OCI-LY7 (cell line): Measurements from ENCODE around the gene JPH2. TPM values are rescaled to one million over a fixed set of nuclear protein-coding genes. Genes with fewer than 3 reads are reported as not detected.

Experiments used
- BruUV-seq: library from RNA; stranded (reverse); fragments of 400-500 nt; replicated peaks from 2 replicates; lab custom pipeline; 2021; lab: Mats Ljungman, UMichigan
- CTCF ChIA-PET: fragments of 300-600 bp; sonication (Branson Sonifier 250); formaldehyde crosslinking; loops from one replicate; lab custom pipeline; 2022; ENCODE audit warnings: antibody characterized with exemption; ENCODE audit not compliant: unreplicated experiment; lab: Charles Lee
- POLR2A ChIA-PET: fragments of 300-600 bp; sonication (Branson Sonifier 250); formaldehyde crosslinking; loops from one replicate; lab custom pipeline; 2022; ENCODE audit warnings: antibody characterized with exemption; lab: Charles Lee
- DNase-seq: peaks from one replicate; pipeline ENCODE4 v3.0.0-alpha.2; 2015; ENCODE audit warnings: low spot score
- H2AFZ ChIP-seq: fragments of 200-600 bp; sonication (generic), shearing (Covaris generic); 2 replicates; pipeline ENCODE4 v1.6.1; 2014; ENCODE audit warnings: mild to moderate bottlenecking, antibody characterized with exemption, low read length, moderate library complexity
- H3K27ac ChIP-seq: fragments of 200-600 bp; sonication (generic); 2 replicates; pipeline ENCODE4 v1.5.1; 2014; ENCODE audit warnings: mixed run types, low read depth, mild to moderate bottlenecking, moderate library complexity, low read length, inconsistent platforms; ENCODE audit not compliant: poor library complexity, severe bottlenecking
- H3K36me3 ChIP-seq: fragments of 200-600 bp; sonication (generic); 2 replicates; pipeline ENCODE4 v1.6.1; 2014; ENCODE audit warnings: mild to moderate bottlenecking, antibody characterized with exemption, low read length, moderate library complexity, mixed read lengths; ENCODE audit not compliant: insufficient read depth
- H3K4me1 ChIP-seq: fragments of 200-600 bp; sonication (generic); 2 replicates; pipeline ENCODE4 v1.5.1; 2014; ENCODE audit warnings: mild to moderate bottlenecking, low read length; ENCODE audit not compliant: insufficient read depth, poor library complexity, severe bottlenecking
- H3K4me2 ChIP-seq: fragments of 200-600 bp; sonication (generic); 2 replicates; pipeline ENCODE4 v1.6.1; 2014; ENCODE audit warnings: mild to moderate bottlenecking, low read length
- H3K4me3 ChIP-seq: fragments of 200-600 bp; sonication (generic); 2 replicates; pipeline ENCODE4 v1.5.1; 2014; ENCODE audit warnings: mild to moderate bottlenecking, low read depth, low read length; ENCODE audit not compliant: poor library complexity, severe bottlenecking
- H3K79me2 ChIP-seq: fragments of 200-600 bp; sonication (generic); 2 replicates; pipeline ENCODE4 v1.6.1; 2016; ENCODE audit warnings: low read depth, mild to moderate bottlenecking, low read length, moderate library complexity, mixed read lengths; ENCODE audit not compliant: insufficient read depth
- H3K9me2 ChIP-seq: fragments of 200-600 bp; sonication (generic); 2 replicates; pipeline ENCODE4 v1.6.1; 2016; ENCODE audit warnings: mild to moderate bottlenecking, low read length, mixed read lengths; ENCODE audit not compliant: insufficient read depth
- H3K9me3 ChIP-seq: fragments of 200-600 bp; sonication (generic); 2 replicates; pipeline ENCODE4 v1.6.1; 2014; ENCODE audit warnings: mild to moderate bottlenecking, mixed run types, low read length, mixed read lengths
- H4K20me1 ChIP-seq: fragments of 200-600 bp; sonication (generic); 2 replicates; pipeline ENCODE4 v1.6.1; 2014; ENCODE audit warnings: mild to moderate bottlenecking, antibody characterized with exemption, low read length, moderate library complexity, mixed read lengths; ENCODE audit not compliant: insufficient read depth
- CTCF ChIP-seq: fragments of 200-600 bp; sonication (generic); conservative IDR thresholded peaks from 2 replicates; pipeline ENCODE4 v1.5.1; 2014; ENCODE audit warnings: mild to moderate bottlenecking, antibody characterized with exemption, low read length, moderate library complexity, mixed read lengths
- EZH2phosphoT487 ChIP-seq: fragments of 200-600 bp; sonication (generic); IDR thresholded peaks from 2 replicates; pipeline ENCODE4 v1.6.1; 2018; ENCODE audit warnings: low read depth, borderline replicate concordance, mild to moderate bottlenecking, mixed run types, antibody characterized with exemption, low read length, moderate library complexity, mixed read lengths
- intact Hi-C: fragments of 100-400 bp; cut with micrococcal nuclease; formaldehyde crosslinking; loops from one replicate; pipeline ENCODE4 v1.10.0; 2022; ENCODE audit not compliant: unreplicated experiment
- total RNA-seq, 2 experiments: library from RNA; depleted of rRNA in 1 of 2; stranded (reverse); fragments of >200 nt in 1 of 2; shearing (Covaris generic) in 1 of 2; gene quantifications; 2 replicates each; pipeline ENCODE4 v1.2.3, GENCODE V29; 2014 to 2022

JPH2 gene
- total RNA-seq, 2 experiments from 2014 or later, result not detected

- ChIA-PET CTCF (interaction anchor here (3.3 kb wide), 1 partner anchor 96 kb away, joined by 16 read pairs; the partner anchor contains the start of gene FITM2), POLR2A (no interaction called here)
- Histone ChIP-seq H3K27ac (no peak overlapping the region), H3K9me3 (no peaks in the 10 kb centered on the region), H3K4me3 (no peak overlapping the region), H4K20me1 (no peaks in the 10 kb centered on the region), H3K79me2 (peaks cover 2% of the 10 kb centered on the region), H3K4me1 (peaks cover 22% of the 10 kb centered on the region), H3K4me2 (no peak overlapping the region), H2AFZ (no peak overlapping the region), H3K36me3 (no peaks in the 10 kb centered on the region), H3K9me2 (no peaks in the 10 kb centered on the region)
- peak; percentile 94 for TF ChIP-seq CTCF
- TF ChIP-seq EZH2phosphoT487, result no peak
- peak; percentile 72 for DNase-seq
- no TSS peak for BruUV-seq
- intact Hi-C loops, result loop anchor here (1.0 to 10.0 kb wide), 5 partner anchors 96 to 650 kb away; partner anchors contain the start of gene FITM2
Observed at GRCh38 chr20:44215125-44215524, 28.1 kb upstream of the JPH2 start.

DNA sequence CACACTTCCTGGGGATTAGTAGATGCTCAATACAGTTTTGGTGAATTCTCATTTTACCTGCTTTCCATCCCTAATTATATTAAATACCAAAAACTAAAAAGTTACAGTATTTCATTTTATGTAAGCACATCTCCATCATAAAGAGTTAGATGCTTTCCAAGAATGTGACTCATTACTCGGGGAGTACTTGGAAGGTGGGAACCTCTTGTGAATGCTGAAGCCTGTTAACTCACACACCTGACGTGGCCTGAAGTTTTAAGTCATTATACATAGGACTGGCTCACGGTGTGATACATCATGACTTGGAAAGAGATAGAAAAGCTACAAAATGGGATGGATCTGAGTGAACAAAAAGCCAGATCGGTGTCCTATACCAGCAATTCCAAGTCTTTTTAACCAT is 25.8 kb upstream of the JPH2 start:
- ChIA-PET POLR2A (interaction anchor here (0.7 kb wide), 1 partner anchor 21 kb away, joined by 4 read pairs; no protein-coding TSS in a partner anchor), CTCF (no interaction called here)
- Histone ChIP-seq H3K4me2 (no peak overlapping the region), H3K79me2 (peaks cover 25% of the 10 kb centered on the region), H3K4me3 (no peak overlapping the region), H3K4me1 (peaks cover 15% of the 10 kb centered on the region), H3K36me3 (no peaks in the 10 kb centered on the region), H3K9me2 (no peaks in the 10 kb centered on the region), H2AFZ (no peak overlapping the region), H4K20me1 (peaks cover 20% of the 10 kb centered on the region; the same call in 1 of the 2 replicates), H3K9me3 (no peaks in the 10 kb centered on the region), H3K27ac (no peak overlapping the region)
- intact Hi-C loops, result loop anchor here (10.0 kb wide), 1 partner anchor 652 kb away; no protein-coding TSS in a partner anchor
- no peak for DNase-seq
- no peak for TF ChIP-seq EZH2phosphoT487
- TF ChIP-seq CTCF, result no peak
- no TSS peak for BruUV-seq
